Neural cell (in vitro differentiated cells): Measurements from ENCODE around the gene FLT3. TPM values are rescaled to one million over a fixed set of nuclear protein-coding genes. Genes with fewer than 3 reads are reported as not detected.
"Not testable (repeated sequence)": the region's sequence is repeated elsewhere in the genome, so short reads cannot be mapped to it uniquely, and the experiment has no call there.

Experiments used
- H2AFZ ChIP-seq: fragments of 200-600, 300-800 bp; sonication (generic), shearing (Covaris generic); 2 replicates; pipeline ENCODE4 v1.6.0; 2014; ENCODE audit warnings: low read depth, mild to moderate bottlenecking, antibody characterized with exemption, low read length, moderate library complexity
- H3F3A ChIP-seq: fragments of 200-600 bp; shearing (Covaris generic); 2 replicates; pipeline ENCODE4 v1.6.1; 2016; ENCODE audit warnings: mild to moderate bottlenecking, moderate library complexity, mixed read lengths, antibody characterized with exemption, low read length; ENCODE audit not compliant: insufficient read depth, poor library complexity, severe bottlenecking
- H3K27ac ChIP-seq: fragments of 200-600, 300-800 bp; sonication (generic), shearing (Covaris generic); 2 replicates; pipeline ENCODE4 v1.5.1; 2014; ENCODE audit warnings: mild to moderate bottlenecking, low read length, moderate library complexity
- H3K27me3 ChIP-seq: fragments of 300-800, 200-600 bp; sonication (generic), shearing (Covaris generic); 2 replicates; pipeline ENCODE4 v1.6.0; 2014; ENCODE audit warnings: mild to moderate bottlenecking, low read depth, low read length, moderate library complexity; ENCODE audit not compliant: insufficient read depth
- H3K36me3 ChIP-seq: fragments of 300-800, 200-600 bp; sonication (generic), shearing (Covaris generic); 2 replicates; pipeline ENCODE4 v1.5.1; 2014; ENCODE audit warnings: mild to moderate bottlenecking, antibody characterized with exemption, low read length, moderate library complexity; ENCODE audit not compliant: insufficient read depth
- H3K4me2 ChIP-seq: fragments of 300-800, 200-600 bp; sonication (generic), shearing (Covaris generic); 2 replicates; pipeline ENCODE4 v1.6.0; 2014; ENCODE audit warnings: mild to moderate bottlenecking, low read length
- H3K4me3 ChIP-seq: fragments of 300-800, 200-600 bp; sonication (generic), shearing (Covaris generic); 2 replicates; pipeline ENCODE4 v1.5.1; 2014; ENCODE audit warnings: mild to moderate bottlenecking, low read length, moderate library complexity
- H3K79me2 ChIP-seq: fragments of 200-600 bp; shearing (Covaris generic); replicated peaks from 2 replicates; pipeline ENCODE4 v1.6.0; 2014; ENCODE audit warnings: mild to moderate bottlenecking, low read length, moderate library complexity; ENCODE audit not compliant: insufficient read depth
- H3K9ac ChIP-seq: fragments of 300-800, 200-600 bp; sonication (generic), shearing (Covaris generic); 2 replicates; pipeline ENCODE4 v1.6.1; 2016; ENCODE audit warnings: mild to moderate bottlenecking, low read length, mixed read lengths
- H3K9me2 ChIP-seq: fragments of 200-600 bp; shearing (Covaris generic); 2 replicates; pipeline ENCODE4 v1.6.1; 2016; ENCODE audit warnings: mild to moderate bottlenecking, low read length, mixed read lengths; ENCODE audit not compliant: insufficient read depth
- H3K9me3 ChIP-seq: fragments of 200-600, 300-800 bp; sonication (generic), shearing (Covaris generic); 2 replicates; pipeline ENCODE4 v1.6.1; 2016; ENCODE audit warnings: mild to moderate bottlenecking, mixed run types, low read length, moderate library complexity, mixed read lengths
- H4K20me1 ChIP-seq: fragments of 200-600 bp; shearing (Covaris generic); 2 replicates; pipeline ENCODE4 v1.6.1; 2016; ENCODE audit warnings: mild to moderate bottlenecking, mixed run types; ENCODE audit not compliant: insufficient read depth
- CTCF ChIP-seq: fragments of 450-650 bp; IDR thresholded peaks from 2 replicates; pipeline ENCODE4 v1.5.1; 2014; ENCODE audit warnings: antibody characterized with exemption, mild to moderate bottlenecking, moderate library complexity; ENCODE audit not compliant: poor library complexity, severe bottlenecking
- EP300 ChIP-seq: fragments of 450-650 bp; conservative IDR thresholded peaks from 2 replicates; pipeline ENCODE4 v1.6.1; 2014; ENCODE audit warnings: antibody characterized with exemption, mild to moderate bottlenecking, moderate library complexity; ENCODE audit not compliant: poor library complexity, severe bottlenecking
- EZH2 ChIP-seq: fragments of 200-600, 300-800 bp; shearing (Covaris generic), sonication (generic); IDR thresholded peaks from 2 replicates; pipeline ENCODE4 v1.6.1; 2014; ENCODE audit warnings: antibody characterized with exemption, low read length, borderline replicate concordance, mild to moderate bottlenecking; ENCODE audit not compliant: insufficient read depth, poor library complexity, severe bottlenecking
- MXI1 ChIP-seq: fragments of 450-650 bp; conservative IDR thresholded peaks from 2 replicates; pipeline ENCODE4 v1.6.1; 2014; ENCODE audit warnings: antibody characterized with exemption, mild to moderate bottlenecking; ENCODE audit not compliant: poor library complexity, severe bottlenecking
- POLR2AphosphoS5 ChIP-seq: IDR thresholded peaks from 2 replicates; pipeline ENCODE4 v1.6.1; 2012
- RAD21 ChIP-seq: fragments of 450-650 bp; conservative IDR thresholded peaks from 2 replicates; pipeline ENCODE4 v1.6.1; 2014; ENCODE audit warnings: antibody characterized with exemption, mild to moderate bottlenecking, moderate library complexity
- SMC3 ChIP-seq: fragments of 450-650 bp; conservative IDR thresholded peaks from 2 replicates; pipeline ENCODE4 v1.6.1; 2014; ENCODE audit warnings: antibody characterized with exemption, mild to moderate bottlenecking, moderate library complexity; ENCODE audit not compliant: poor library complexity
- TAF1 ChIP-seq: IDR thresholded peaks from 2 replicates; pipeline ENCODE4 v1.6.1; 2012; ENCODE audit warnings: low read depth
- polyA plus RNA-seq: library from polyadenylated mRNA; depleted of rRNA; stranded (reverse); fragments of >200 nt; gene quantifications from 2 replicates; pipeline ENCODE4 v1.2.3, GENCODE V29; 2014
- TF ChIP-seq, protein P1 (sequence below): IDR thresholded peaks from 2 replicates; pipeline ENCODE4 v1.6.1; 2012; ENCODE audit warnings: borderline replicate concordance

FLT3 gene
- polyA plus RNA-seq, 1 donor from 2014 or later, result 0.41 TPM

DNA sequence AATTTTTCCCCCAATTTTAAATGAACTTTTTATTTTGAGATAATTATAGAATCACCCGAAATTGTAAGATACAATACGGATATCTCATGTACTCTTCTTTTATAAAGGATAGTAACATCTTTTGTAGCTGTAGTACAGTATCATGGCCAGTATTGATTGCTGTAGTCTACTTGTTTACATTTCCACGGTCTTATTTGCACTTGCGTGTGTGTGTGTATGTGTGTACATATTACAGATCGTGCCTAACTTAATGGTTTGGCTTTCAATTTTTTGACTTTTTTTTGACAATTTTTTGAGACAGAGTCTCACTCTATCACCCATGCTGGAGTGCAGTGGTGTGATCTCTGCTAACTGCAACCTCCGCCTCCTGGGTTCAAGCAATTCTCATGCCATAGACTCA is 44.7 kb upstream of the FLT3 start:
- peaks cover 97% of the 10 kb centered on the region for H3K79me2 ChIP-seq
- H4K20me1 ChIP-seq, result no peaks in the 10 kb centered on the region
- H3K27ac ChIP-seq, result no peak overlapping the region
- H3K9ac ChIP-seq, result no peak overlapping the region
- H3K9me3 ChIP-seq, result no peaks in the 10 kb centered on the region
- no peak overlapping the region for H2AFZ ChIP-seq
- H3F3A ChIP-seq, result no peaks in the 10 kb centered on the region
- no peak overlapping the region for H3K4me3 ChIP-seq
- no peaks in the 10 kb centered on the region for H3K36me3 ChIP-seq
- no peak overlapping the region for H3K4me2 ChIP-seq
- TF ChIP-seq SMC3 (no peak), TAF1 (no peak), MXI1 (no peak), EZH2 (no peak), POLR2AphosphoS5 (no peak), EP300 (no peak), RAD21 (no peak)
- TF ChIP-seq, protein P1, sequence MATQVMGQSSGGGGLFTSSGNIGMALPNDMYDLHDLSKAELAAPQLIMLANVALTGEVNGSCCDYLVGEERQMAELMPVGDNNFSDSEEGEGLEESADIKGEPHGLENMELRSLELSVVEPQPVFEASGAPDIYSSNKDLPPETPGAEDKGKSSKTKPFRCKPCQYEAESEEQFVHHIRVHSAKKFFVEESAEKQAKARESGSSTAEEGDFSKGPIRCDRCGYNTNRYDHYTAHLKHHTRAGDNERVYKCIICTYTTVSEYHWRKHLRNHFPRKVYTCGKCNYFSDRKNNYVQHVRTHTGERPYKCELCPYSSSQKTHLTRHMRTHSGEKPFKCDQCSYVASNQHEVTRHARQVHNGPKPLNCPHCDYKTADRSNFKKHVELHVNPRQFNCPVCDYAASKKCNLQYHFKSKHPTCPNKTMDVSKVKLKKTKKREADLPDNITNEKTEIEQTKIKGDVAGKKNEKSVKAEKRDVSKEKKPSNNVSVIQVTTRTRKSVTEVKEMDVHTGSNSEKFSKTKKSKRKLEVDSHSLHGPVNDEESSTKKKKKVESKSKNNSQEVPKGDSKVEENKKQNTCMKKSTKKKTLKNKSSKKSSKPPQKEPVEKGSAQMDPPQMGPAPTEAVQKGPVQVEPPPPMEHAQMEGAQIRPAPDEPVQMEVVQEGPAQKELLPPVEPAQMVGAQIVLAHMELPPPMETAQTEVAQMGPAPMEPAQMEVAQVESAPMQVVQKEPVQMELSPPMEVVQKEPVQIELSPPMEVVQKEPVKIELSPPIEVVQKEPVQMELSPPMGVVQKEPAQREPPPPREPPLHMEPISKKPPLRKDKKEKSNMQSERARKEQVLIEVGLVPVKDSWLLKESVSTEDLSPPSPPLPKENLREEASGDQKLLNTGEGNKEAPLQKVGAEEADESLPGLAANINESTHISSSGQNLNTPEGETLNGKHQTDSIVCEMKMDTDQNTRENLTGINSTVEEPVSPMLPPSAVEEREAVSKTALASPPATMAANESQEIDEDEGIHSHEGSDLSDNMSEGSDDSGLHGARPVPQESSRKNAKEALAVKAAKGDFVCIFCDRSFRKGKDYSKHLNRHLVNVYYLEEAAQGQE, result no peak
- H3K27me3 ChIP-seq, result no peaks in the 10 kb centered on the region
- no peaks in the 10 kb centered on the region for H3K9me2 ChIP-seq

DNA sequence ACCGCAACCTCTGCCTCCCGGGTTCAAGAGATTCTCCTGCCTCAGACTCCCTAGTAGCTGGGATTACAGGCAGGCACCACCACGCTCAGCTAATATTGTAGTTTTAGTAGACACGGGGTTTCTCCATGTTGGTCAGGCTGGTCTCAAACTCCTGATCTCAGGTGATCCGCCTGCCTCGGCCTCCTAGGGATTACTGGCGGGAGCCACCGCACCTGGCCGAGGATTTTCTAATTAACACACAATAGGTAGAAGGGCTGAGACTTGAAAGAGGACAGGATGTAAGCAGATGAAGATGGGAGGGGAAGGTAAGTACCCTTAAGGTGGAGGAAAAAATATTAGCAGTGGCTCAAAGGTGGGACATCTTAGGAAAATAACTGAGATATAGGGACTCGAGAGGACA is 41.2 kb upstream of the FLT3 start:
- H3K4me2 ChIP-seq, H3K9me2 ChIP-seq, H3K9ac ChIP-seq, H4K20me1 ChIP-seq, H3K27me3 ChIP-seq, H3K9me3 ChIP-seq, H3K4me3 ChIP-seq, H2AFZ ChIP-seq, H3K36me3 ChIP-seq, H3K27ac ChIP-seq, H3F3A ChIP-seq: not testable (repeated sequence)
- peaks cover 79% of the 10 kb centered on the region for H3K79me2 ChIP-seq

DNA sequence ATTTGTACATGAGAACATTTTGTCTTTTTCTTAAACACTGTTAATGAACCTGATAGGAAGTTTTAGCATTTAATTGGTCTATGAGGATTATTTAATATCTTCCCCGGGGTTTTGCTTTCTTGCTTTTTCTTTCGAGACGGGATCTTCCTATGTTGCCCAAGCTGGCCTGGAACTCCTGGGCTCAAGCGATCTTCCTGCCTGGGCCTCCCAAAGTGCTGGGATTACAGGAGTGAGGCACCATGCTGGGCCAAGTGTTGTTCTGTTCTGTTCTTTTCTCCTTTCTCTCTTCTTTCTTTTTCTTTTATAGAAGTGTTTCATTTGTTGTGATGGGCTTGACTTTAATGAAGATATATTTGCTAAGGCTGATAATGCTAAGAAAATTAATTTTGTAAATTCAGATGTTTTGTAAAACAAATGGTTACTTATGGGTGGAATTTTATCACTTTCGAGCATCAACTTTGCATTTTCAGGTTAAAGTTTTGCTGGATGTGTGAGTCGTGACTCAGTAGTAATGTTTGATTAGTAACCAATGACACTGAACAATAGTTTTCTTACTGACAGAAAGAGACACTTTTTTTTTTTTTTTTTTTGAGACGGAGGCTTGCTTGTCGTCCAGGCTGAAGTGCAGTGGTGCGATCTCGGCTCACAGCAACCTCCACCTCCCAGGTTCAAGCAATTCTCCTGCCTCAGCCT is 40.2 kb upstream of the FLT3 start:
- no peaks in the 10 kb centered on the region for H3K27me3 ChIP-seq
- H3K27ac ChIP-seq, result no peak overlapping the region
- H3K9me3 ChIP-seq, result no peaks in the 10 kb centered on the region
- no peak for TF ChIP-seq RAD21
- TF ChIP-seq MXI1, result no peak
- no peak for TF ChIP-seq EZH2
- TF ChIP-seq SMC3, result no peak
- no peak for TF ChIP-seq POLR2AphosphoS5
- TF ChIP-seq EP300, result no peak
- TF ChIP-seq, protein P1, result no peak
- no peak for TF ChIP-seq TAF1
- no peak for TF ChIP-seq CTCF
- peak overlapping the region; percentile 90 for H3K4me3 ChIP-seq
- no peak overlapping the region for H2AFZ ChIP-seq
- peak overlapping the region; percentile 94 for H3K9ac ChIP-seq
- no peaks in the 10 kb centered on the region for H3F3A ChIP-seq
- peak overlapping the region; percentile 49 for H3K4me2 ChIP-seq
- H3K36me3 ChIP-seq, result no peaks in the 10 kb centered on the region
- no peaks in the 10 kb centered on the region for H3K9me2 ChIP-seq
- H4K20me1 ChIP-seq, result no peaks in the 10 kb centered on the region
- H3K79me2 ChIP-seq, result peaks cover 70% of the 10 kb centered on the region
